GM19023 (cell line): ENCODE measurements around the gene SEC14L1.

Experiments
- ATAC-seq: cut with Tn5 transposase; IDR thresholded peaks from one replicate; pipeline ENCODE4 v1.9.1; 2021; ENCODE audit warnings: mild to moderate bottlenecking, moderate library complexity; ENCODE audit not compliant: unreplicated experiment

Gene SEC14L1

GRCh38 chr17:77211681-77212080 is 70.9 kb downstream of the SEC14L1 start:
- ATAC-seq = no peak

- peak; percentile 80 for ATAC-seq
Observed at GRCh38 chr17:77212081-77212832, 71.5 kb downstream of the SEC14L1 start.

GRCh38 chr17:77212833-77213777 is 72.3 kb downstream of the SEC14L1 start:
- ATAC-seq = no peak

- no peak for ATAC-seq
Observed at GRCh38 chr17:77213778-77214132, 73.0 kb downstream of the SEC14L1 start.

GRCh38 chr17:77214328-77214727 is 73.6 kb downstream of the SEC14L1 start:
- no peak for ATAC-seq

- no peak for ATAC-seq
Observed at GRCh38 chr17:77214743-77215142, 74.0 kb downstream of the SEC14L1 start.

- no peak for ATAC-seq
Observed at GRCh38 chr17:77215281-77215680, 74.5 kb downstream of the SEC14L1 start.

- ATAC-seq = no peak
Observed at GRCh38 chr17:77216486-77216885, 75.7 kb downstream of the SEC14L1 start.

GRCh38 chr17:77217123-77217522 is 76.4 kb downstream of the SEC14L1 start:
- ATAC-seq = no peak

GRCh38 chr17:77217566-77217965 is 76.8 kb downstream of the SEC14L1 start:
- ATAC-seq = no peak

- no peak for ATAC-seq
Observed at GRCh38 chr17:77218902-77219301, 78.1 kb downstream of the SEC14L1 start.

GRCh38 chr17:77222356-77222755 is 81.6 kb downstream of the SEC14L1 start:
- ATAC-seq = no peak

- no peak for ATAC-seq
Observed at GRCh38 chr17:77223642-77224420, 83.1 kb downstream of the SEC14L1 start.

GRCh38 chr17:77225265-77225664 is 84.5 kb downstream of the SEC14L1 start:
- no peak for ATAC-seq

GRCh38 chr17:77227461-77228240 is 86.9 kb downstream of the SEC14L1 start:
- no peak for ATAC-seq

- no peak for ATAC-seq
Observed at GRCh38 chr17:77228241-77228752, 87.5 kb downstream of the SEC14L1 start.

GRCh38 chr17:77228816-77229215 is 88.0 kb downstream of the SEC14L1 start:
- ATAC-seq = no peak

GRCh38 chr17:77229786-77230435 is 89.1 kb downstream of the SEC14L1 start:
- ATAC-seq = no peak

GRCh38 chr17:77230436-77230830 is 89.7 kb downstream of the SEC14L1 start:
- ATAC-seq = no peak
